Measurements from ENCODE around the gene SAA2. TPM values are rescaled to one million over a fixed set of nuclear protein-coding genes. Genes with fewer than 3 reads are reported as not detected.

Gene SAA2
- total RNA-seq (10 to 100 TPM in 1 of 5 donors, 1 to 10 TPM in 2, not detected in 2; 2.7 to 60.7 (median 5.2) TPM), polyA plus RNA-seq (10 to 100 TPM in 2 of 3 donors, 1 to 10 TPM in 1; 6.3 to 98.2 (median 42.1) TPM)
- long read RNA-seq, donor 1 = 0 reads
- long read RNA-seq, donor 2 = 0 reads
- long read RNA-seq, donor 3 = 0 reads
- long read RNA-seq, donor 4 = 0 reads
- long read RNA-seq, donor 5 = 0 reads
- long read RNA-seq, donor 6 = 0 reads
- long read RNA-seq, donor 7 = 0 reads
- long read RNA-seq, donor 8 = 0 reads
- long read RNA-seq, donor 9 = 0 reads
- long read RNA-seq, donor 10 = 0 reads

DNA sequence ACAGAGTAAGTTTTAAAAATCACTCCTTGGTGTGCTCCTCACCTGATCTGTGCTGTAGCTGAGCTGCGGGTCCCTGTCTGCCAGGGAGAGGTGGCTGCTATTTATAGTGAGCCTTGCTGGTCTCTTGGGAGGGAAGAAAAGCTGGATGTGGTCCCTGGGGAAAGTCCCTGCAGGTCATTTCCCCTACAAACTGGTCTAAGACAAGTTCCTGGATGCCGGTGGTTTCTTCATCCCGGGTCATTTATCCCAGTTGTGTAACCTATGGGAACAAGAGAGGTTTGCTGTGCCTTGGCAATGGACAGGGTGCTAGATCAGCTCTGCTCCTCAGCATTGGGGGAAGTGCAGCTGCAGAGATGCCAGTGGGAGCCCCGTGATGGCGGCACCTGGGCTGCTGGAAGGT lies at the start of gene SAA2:
Gene SAA2, minus strand, starts transcription at position 108 of the 400 bp plus-strand sequence. CDS start 657 bp downstream, outside the sequence.
- Histone ChIP-seq H3K9me3 (no peaks in the 10 kb centered on the region), H3K27ac (no peak within 1 kb of the TSS), H3K4me1 (peaks cover 0 to 4% (median 0%) of the 10 kb centered on the region in 4 donors), H3K4me3 (no peak within 1 kb of the TSS), H3K36me3 (no peaks in the 10 kb centered on the region), H3K27me3 (no peaks in the 10 kb centered on the region)
- DNase-seq = no peak
- intact Hi-C loops (cut with DNase I; ENCODE audit: low total_unique reads) = no loop called here
- TF ChIP-seq POLR2AphosphoS5 (IDR thresholded peaks at IDR 0.05) = no peak
- TF ChIP-seq, protein P1, sequence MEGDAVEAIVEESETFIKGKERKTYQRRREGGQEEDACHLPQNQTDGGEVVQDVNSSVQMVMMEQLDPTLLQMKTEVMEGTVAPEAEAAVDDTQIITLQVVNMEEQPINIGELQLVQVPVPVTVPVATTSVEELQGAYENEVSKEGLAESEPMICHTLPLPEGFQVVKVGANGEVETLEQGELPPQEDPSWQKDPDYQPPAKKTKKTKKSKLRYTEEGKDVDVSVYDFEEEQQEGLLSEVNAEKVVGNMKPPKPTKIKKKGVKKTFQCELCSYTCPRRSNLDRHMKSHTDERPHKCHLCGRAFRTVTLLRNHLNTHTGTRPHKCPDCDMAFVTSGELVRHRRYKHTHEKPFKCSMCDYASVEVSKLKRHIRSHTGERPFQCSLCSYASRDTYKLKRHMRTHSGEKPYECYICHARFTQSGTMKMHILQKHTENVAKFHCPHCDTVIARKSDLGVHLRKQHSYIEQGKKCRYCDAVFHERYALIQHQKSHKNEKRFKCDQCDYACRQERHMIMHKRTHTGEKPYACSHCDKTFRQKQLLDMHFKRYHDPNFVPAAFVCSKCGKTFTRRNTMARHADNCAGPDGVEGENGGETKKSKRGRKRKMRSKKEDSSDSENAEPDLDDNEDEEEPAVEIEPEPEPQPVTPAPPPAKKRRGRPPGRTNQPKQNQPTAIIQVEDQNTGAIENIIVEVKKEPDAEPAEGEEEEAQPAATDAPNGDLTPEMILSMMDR (IDR thresholded peaks at IDR 0.05) = no peak
- TF ChIP-seq POLR2A (IDR thresholded peaks at IDR 0.05) = no peak
- TF ChIP-seq EP300 (IDR thresholded peaks at IDR 0.05) = no peak
- WGBS, 5 donors = 66 to 77% (median 67%) methylated on average over 5 of the region's 5 CpGs

DNA sequence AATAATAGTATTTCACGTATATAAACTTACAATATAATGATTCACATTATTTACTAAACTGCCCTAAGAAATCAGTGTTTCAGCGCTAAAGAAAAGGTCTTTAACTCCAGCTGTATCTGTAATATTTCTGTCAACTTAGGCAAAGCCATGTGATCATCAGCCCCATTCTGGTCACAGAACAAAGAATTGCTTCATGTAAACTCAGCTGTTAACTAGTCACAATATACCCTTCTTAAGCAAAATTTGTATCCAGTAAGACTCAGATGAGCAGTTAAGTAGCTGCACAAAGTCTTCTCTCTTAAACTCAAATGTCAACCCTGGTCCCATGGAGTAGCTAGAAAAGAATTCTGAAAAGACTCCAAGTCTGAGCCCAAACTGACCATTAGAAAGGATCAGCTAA lies 46.8 kb upstream of the SAA2 start:
- no peaks in the 10 kb centered on the region for H3K4me1 ChIP-seq
- TF ChIP-seq, protein P1 (IDR thresholded peaks at IDR 0.05) = no peak
- TF ChIP-seq POLR2A (IDR thresholded peaks at IDR 0.05) = no peak
- no peak for TF ChIP-seq EP300 (IDR thresholded peaks at IDR 0.05)
- 79 to 93% (median 92%) methylated on average over 2 of the region's 2 CpGs for WGBS, 5 donors
- H3K27me3 ChIP-seq = no peaks in the 10 kb centered on the region
- no peak overlapping the region for H3K4me3 ChIP-seq
- intact Hi-C loops (cut with DNase I; ENCODE audit: low total_unique reads) = no loop called here
- no peak for DNase-seq
- H3K27ac ChIP-seq = no peak overlapping the region
- H3K36me3 ChIP-seq = peaks cover 54 to 100% (median 99%) of the 10 kb centered on the region in 4 donors
- H3K9me3 ChIP-seq = no peaks in the 10 kb centered on the region

DNA sequence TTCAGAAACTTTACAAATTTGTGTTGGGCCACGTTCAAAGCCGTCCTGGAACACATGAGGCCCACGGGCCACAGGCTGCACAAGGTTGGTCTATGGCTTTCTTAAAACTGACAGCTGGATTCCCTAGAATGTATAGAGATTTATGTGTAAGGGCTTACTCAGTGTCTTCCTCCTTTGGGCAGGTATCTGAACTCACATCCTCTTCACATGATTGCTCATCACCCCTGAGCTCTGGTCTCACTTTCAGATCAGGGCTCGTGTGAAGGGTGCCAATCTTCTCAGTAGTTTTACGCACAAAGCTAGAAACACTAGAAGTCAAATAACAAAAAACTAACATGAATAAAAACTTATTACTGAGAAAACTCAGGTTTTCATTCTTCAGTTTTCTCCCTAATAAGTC lies 46.4 kb upstream of the SAA2 start:
- no peak for DNase-seq
- TF ChIP-seq, protein P1 (IDR thresholded peaks at IDR 0.05) = no peak
- TF ChIP-seq POLR2AphosphoS5 (IDR thresholded peaks at IDR 0.05) (no peak), POLR2A (IDR thresholded peaks at IDR 0.05) (no peak), EP300 (IDR thresholded peaks at IDR 0.05) (no peak)
- Histone ChIP-seq H3K36me3 (peaks cover 53 to 100% (median 99%) of the 10 kb centered on the region in 4 donors), H3K9me3 (no peaks in the 10 kb centered on the region), H3K27me3 (no peaks in the 10 kb centered on the region), H3K4me1 (no peaks in the 10 kb centered on the region), H3K4me3 (no peak overlapping the region), H3K27ac (no peak overlapping the region)
- WGBS, 5 donors = 92 to 98% (median 94%) methylated on average over 5 of the region's 5 CpGs
- intact Hi-C loops (cut with DNase I; ENCODE audit: low total_unique reads) = no loop called here

- no peak overlapping the region for H3K4me3 ChIP-seq
- WGBS, 5 donors = 88 to 100% (median 96%) methylated on average over 4 of the region's 4 CpGs
- no peaks in the 10 kb centered on the region for H3K9me3 ChIP-seq
- peaks cover 56 to 99% (median 97%) of the 10 kb centered on the region in 4 donors for H3K36me3 ChIP-seq
- no peaks in the 10 kb centered on the region for H3K27me3 ChIP-seq
- DNase-seq = no peak
- H3K4me1 ChIP-seq = no peaks in the 10 kb centered on the region
- intact Hi-C loops (cut with DNase I; ENCODE audit: low total_unique reads) = no loop called here
- H3K27ac ChIP-seq = no peak overlapping the region
- TF ChIP-seq POLR2A (IDR thresholded peaks at IDR 0.05) = no peak
- TF ChIP-seq EP300 (IDR thresholded peaks at IDR 0.05) = no peak
- TF ChIP-seq POLR2AphosphoS5 (IDR thresholded peaks at IDR 0.05) = no peak
- TF ChIP-seq, protein P1 (IDR thresholded peaks at IDR 0.05) = no peak
These were observed 40.4 kb upstream of the SAA2 start for GRCh38 chr11:18288911-18289310.
